ENCODE measurements around the gene CYP2C19. TPM values are rescaled to one million over a fixed set of nuclear protein-coding genes. Genes with fewer than 3 reads are reported as not detected.
"Not testable (repeated sequence)": the region's sequence is repeated elsewhere in the genome, so short reads cannot be mapped to it uniquely, and the experiment has no call there.

Gene CYP2C19
- total RNA-seq, 1 experiment from 2014 or later: not detected

DNA sequence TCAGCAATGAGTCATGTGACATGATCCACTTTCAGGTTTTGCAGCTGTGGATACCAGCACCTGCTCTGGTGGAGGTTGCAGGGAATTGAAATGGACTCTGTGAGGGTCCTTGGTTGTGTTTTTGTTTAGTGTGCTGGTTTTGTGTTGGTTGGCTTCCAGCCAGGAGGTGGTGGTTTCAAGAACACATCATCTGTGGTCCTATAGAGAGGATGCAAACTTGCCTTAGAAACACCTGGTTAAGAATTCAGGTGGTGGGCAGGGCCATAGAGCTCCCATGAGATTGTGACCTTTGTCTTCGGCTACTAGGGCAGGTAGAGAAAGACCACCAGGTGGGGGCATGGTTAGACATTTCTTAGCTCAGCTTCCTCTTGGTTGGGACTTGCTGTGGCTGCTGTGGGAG is 116.7 kb downstream of the CYP2C19 start:
- no peak for DNase-seq (ENCODE audit: low spot score)

DNA sequence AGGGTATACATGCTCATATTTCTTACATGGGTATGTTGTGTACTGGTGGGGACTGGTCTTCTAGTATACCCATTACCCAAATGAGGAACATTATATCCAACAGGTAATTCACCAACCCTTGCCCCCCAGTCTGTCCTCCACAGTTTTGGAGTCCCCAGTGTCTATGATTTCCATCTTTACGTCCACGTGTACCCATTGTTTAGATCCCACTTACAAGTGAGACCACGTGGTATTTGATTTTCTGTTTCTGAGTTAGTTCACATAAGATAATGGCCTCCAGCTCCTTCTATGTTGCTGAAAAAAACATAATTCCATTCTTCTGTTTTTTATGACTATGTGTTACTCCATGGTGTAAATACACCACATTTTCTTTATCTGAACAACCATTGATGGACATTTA is 126.6 kb downstream of the CYP2C19 start:
- DNase-seq (ENCODE audit: low spot score): no peak

DNA sequence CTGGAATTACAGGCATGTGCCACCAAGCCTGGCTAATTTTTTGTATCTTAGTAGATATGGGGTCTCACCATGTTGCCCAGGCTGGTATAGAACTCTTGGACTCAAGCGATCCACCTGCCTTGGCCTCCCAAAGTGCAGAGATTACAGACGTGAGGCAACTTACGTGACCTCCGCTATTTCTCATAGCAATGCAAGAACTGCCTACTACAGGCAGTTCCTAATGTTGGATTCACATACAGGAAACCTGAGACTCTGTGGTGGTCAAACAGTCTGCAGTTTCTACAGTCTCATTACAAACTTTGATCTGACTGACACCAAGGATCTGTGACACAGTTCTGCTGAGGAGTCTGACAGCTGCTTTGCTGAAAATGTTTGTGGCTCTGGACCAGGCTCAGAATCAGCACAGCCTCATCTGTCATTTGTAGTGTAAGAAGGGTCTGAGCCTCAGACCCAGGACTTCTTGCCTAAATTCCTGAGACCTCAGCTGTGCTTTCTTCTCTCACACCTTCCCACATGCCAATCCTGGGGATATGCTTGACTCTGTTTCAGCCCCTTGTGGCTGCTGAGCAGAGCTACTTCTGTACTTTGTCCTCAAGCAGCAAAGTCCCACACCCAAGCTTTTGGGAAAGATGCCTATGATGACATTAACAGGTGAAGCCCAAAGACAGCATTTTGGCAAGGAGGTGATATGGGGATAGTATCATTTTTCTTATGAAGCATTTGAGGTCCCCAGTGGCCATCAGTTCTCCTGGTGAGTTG is 128.0 kb downstream of the CYP2C19 start:
- no peak for DNase-seq (ENCODE audit: low spot score)

DNA sequence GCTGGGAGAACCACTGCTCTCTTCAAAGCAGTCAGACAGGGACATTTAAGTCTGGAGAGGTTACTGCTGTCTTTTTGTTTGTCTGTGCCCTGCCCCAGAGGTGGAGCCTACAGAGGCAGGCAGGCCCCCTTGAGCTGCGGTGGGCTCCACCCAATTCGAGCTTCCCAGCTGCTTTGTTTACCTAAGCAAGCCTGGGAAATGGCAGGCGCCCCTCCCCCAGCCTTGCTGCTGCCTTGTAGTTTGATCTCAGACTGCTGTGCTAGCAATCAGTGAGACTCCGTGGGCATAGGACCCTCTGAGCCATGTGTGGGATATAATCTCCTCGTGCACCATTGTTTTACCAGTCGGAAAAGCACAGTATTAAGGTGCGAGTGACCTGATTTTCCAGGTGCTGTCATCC is 135.9 kb downstream of the CYP2C19 start:
- DNase-seq (ENCODE audit: low spot score): not testable (repeated sequence)

DNA sequence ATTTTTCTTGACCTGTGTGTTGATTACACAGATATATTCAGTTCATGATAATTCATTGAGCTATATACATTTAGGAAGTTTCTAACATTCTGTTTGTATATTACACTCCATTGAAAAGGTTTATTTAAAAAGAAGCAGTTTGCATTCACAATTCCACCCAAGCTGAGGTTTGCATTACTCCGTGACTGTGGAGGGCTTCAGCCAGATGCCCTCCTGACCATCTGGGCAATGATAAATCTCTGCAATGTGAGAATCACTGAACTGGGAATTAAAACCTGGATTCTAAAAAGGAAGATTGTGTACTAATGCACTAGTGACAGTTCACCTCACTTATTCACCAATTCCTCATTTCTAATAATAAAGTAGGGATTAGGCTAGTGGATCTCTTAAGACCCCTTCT is 139.6 kb downstream of the CYP2C19 start:
- no peak for DNase-seq (ENCODE audit: low spot score)

DNA sequence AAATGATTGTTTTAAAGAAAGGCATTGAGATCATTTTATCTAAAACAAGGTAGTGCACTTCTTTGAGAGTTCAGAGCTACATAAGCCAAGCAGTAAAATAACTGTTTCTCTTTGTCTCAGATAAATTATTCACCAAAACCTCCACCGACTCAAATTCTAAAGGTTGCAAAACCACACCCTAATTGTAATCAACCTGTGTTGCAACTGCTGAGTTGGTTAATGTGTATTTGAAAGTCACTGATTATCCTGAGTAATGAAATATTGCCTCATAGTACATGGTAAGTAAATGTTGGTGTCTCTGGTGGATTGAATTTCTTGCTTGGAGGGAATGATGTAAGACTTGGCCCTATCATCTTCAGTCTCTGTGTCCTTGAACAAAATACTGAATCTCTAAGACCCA is 140.1 kb downstream of the CYP2C19 start:
- DNase-seq (ENCODE audit: low spot score): no peak

Other genes with a start within 250 kb of the CYP2C19 start
- gene HELLS, start 216.9 kb upstream of the CYP2C19 start, total RNA-seq (2014; rRNA removed; shearing (Covaris generic)): 109 and 242 TPM in 2 replicates
- not detected in 2 replicates for gene CYP2C18, start 79.0 kb upstream of the CYP2C19 start, total RNA-seq (2014; rRNA removed; shearing (Covaris generic))
- gene CYP2C9, start 176.0 kb downstream of the CYP2C19 start, total RNA-seq (2014; rRNA removed; shearing (Covaris generic)): not detected in 2 replicates